GM18508 (cell line): ENCODE results near the gene PMP22.
"Not testable (repeated sequence)": the region's sequence is repeated elsewhere in the genome, so short reads cannot be mapped to it uniquely, and the experiment has no call there.

Source experiments
- ATAC-seq: cut with Tn5 transposase; IDR thresholded peaks from one replicate; pipeline ENCODE4 v1.9.1; 2021; ENCODE audit warnings: moderate number of reproducible peaks; ENCODE audit not compliant: insufficient read depth, unreplicated experiment

Gene PMP22

DNA sequence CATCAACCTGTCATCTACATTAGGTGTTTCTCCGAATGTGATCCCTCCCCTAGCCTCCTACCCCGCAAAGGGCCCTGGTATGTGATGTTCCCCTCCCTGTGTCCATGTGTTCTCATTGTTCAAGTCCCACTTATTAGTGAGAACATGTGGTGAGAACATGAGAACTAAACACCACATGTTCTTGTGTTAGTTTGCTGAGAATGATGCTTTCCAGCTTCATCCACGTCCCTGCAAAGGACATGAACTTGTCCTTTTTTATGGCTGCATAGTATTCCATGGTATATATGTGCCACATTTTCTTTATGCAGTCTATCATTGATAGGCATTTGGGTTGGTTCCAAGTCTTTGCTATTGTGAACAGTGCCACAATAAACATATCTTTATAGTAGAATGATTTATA, 43.3 kb downstream of the PMP22 start:
- ATAC-seq, result not testable (repeated sequence)

DNA sequence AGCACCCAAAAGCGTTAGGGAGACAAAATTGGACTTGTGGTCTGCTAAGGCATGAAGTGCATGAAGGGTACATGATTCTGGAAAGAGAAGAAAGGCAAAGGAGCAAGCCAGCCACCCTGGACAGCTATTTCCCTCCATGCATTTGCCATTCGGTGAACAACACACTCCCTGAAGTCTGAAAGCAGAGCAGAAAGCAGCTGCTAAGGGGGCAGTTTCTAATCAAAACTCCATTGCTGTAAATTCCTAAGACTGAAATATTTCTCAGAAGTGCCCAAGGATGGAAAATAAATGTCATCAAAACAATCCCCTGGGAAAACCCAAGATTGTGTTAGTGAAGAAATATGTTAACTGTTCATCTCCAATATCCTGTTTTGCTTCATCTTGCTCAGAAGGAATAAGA, 44.3 kb downstream of the PMP22 start:
- no peak for ATAC-seq

DNA sequence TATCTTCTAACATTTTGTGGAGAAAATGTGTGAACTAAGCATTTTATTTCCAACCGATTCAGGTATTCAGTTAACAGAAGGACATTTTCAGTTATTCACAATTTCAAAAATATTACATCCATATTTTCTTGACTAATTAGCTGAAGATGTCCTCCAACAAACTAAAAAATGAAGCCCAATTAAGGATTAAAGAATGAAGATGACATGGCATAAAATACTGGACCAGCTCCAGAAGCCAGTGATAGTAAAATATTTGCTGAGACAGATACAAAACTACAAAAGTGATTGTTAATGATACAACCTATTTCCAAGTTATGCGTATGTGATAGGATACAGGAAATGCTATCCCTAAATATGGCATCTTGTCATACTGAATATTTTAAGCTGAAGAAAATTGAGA, 48.6 kb downstream of the PMP22 start:
- no peak for ATAC-seq

DNA sequence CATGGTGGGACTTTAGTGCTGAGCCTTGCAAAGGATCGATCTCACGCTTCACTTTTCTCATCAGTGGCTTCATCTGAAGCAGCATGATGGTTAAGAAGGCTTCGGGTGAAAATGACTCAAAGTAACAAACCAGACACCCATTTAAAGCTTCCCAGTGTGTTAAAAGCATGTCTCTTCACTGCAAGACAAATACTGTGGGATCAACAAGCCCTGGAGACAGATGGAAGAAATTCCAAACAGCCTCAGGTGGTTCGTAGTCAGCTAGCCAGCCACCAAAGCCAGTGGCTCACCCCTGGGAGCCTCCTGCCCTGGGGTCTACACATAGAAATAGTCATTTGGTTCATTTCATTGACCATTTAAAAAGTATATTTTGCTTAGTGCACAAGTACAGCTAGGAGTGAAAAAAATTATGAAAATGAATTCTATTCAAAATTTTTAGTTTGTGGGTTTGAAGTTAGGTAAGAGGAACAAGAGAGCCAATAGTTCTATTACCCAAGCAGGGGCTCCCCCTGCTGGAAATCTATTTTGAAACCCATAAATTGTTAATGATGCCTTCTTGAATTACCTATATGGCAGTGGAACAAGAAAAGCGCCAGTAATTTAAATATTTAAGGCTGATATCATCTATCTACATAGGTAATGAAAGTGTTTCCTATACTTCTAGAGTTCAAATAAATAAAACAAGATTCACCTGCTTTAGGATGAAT, 51.6 kb downstream of the PMP22 start:
- no peak for ATAC-seq

DNA sequence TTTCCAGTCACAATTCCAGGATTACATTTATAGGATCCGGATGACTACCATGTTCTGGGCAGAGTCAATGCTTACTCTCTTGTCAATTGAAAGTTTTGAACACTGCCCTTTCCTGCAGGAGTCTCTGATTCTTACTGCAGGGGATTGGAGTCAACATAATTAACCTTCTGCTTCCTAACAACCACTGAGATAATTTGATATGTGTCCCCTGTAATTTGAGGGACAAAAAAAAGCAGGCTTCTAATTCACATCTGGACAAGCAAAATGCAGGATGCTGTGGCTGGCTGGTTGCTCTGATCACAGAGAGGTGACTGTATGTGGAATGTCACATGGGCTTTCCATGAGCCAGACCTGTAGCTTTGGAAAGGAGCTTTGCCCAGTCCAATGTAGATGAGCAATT, 54.9 kb downstream of the PMP22 start:
- no peak for ATAC-seq

DNA sequence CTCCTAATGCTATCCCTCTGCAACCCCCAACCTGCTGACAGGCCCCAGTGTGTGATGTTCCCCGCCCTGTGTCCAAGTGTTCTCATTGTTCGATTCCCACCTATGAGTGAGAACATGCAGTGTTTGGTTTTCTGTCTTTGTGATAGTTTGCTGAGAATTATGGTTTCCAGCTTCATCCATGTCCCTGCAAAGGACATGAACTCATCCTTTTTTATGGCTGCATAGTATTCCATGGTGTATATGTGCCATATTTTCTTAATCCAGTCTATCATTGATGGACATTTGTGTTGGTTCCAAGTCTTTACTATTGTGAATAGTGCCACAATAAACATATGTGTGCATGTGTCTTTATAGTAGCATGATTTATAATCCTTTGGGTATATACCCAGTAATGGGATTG, 62.1 kb downstream of the PMP22 start:
- ATAC-seq, result not testable (repeated sequence)

DNA sequence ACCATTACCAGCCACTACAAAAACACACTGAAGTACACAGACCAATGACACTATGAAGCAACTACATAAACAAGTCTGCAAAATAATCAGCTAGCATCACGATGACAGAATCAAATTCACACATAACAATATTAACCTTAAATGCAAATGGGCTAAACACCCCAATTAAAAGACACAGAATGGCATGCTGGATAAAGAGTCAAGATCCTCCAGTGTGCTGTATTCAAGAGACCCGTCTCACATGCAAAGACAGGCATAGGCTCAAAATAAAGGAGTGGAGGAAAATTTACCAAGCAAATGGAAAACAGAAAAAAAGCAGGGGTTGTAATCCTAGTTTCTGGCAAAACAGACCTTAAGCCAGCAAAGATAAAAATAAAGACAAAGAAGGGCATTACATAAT, 64.6 kb downstream of the PMP22 start:
- not testable (repeated sequence) for ATAC-seq

DNA sequence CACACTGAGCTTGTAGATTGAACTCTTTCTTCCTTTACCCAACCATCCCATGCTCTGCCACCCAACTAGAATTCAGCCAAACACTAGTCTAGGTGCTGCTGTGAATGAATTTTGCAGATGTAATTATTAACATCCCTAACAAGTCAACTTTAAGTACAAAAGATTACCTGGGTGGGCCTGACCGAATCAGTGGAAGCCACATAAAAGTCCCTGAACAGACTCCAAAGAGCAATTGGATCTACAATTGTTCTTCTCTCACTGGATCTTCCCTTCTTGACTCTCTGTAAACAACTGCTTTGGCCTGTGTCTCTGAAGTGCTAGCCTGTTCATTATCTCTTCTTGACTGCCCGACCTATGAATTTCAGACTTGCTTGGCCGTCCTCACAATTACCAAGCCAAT, 67.9 kb downstream of the PMP22 start:
- no peak for ATAC-seq

DNA sequence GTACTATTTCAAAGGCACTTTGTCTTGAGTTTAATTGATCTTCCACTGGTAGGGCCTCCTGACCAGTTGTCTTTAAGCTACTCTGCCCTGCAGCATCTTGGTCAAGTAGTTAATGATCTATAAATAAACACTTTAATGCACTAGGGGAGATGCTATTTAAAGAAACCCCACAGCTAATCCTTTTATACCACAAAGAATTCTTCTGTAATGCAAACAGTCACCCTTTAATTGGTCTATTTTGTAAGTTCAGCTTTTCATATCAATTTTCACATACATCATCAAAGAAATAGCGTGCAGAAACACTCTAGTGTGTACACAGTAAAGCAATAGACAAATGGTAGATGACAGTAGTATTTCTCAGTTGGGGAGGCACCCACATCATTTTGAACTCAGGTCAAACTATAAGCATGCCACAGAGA, 70.3 kb downstream of the PMP22 start:
- no peak for ATAC-seq

DNA sequence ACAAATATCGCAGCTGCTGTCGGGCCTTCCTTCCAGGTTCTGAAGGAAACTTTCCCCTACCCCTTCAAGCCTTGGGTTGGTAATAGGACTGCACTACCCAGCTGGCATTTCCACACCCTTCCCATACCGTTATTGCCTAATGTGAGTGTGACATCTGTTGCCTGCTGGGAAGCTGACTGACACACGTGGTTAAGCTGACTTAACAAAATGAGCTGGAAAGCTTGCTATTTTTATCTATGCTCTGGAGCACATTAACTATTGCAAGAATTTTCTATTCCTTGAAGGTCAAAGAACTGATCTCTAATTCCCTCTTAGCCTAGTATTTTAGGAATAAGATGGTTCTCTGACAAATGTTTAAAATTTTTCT, 79.5 kb downstream of the PMP22 start:
- no peak for ATAC-seq

DNA sequence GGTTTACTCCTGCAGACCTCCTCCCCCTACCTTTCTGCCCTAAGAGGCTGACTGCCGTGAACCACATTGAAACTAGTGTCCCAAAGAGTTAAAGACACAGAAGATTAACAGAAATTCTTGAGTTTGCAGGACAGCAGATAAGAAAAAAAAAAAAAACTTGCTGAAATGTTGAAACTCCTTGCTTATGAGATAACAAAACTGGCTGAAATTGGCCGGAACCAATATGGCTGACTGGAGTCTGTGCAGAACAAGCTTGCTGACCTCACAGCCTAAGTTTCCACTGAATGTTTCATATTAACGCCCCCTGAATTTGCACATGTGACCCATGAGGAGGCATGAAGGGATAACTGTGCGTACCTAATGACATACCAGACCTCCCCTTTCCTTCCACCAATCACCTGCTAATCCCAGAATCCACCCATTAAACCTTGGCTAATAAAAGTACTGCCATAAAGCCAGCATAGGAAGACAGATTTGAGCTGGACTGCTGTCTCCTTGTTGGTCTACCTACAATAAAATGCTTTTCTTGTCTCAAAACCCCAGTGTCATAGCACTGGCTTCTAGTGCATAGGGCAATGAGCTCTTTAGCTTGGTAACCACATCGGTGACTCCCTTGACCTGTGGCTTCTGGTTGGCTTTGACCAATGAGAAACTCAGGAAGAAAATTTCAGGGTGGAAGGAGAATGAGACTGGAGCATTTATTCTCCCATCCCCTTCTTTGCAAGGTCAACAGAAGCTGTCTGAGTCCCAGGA, 80.1 kb downstream of the PMP22 start:
- no peak for ATAC-seq

DNA sequence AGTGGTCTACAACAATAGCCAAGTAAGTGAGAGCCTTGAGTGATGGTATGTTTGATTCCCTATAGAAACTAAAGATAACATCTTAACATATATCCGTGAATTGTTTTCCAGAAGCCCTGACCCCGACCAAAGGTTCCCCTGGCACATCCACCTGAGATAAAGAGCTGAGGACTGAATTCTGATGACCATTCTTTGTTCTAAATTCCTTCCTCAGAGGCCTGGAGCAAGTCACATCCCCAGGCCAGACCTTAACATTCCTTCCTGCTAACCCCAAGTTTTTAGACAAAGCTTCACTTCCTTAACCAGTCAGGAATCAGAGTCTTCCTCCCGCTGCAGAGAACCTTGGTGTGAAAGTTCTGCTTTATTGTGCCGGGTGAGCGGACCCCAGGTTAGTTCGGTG, 83.3 kb downstream of the PMP22 start:
- no peak for ATAC-seq

DNA sequence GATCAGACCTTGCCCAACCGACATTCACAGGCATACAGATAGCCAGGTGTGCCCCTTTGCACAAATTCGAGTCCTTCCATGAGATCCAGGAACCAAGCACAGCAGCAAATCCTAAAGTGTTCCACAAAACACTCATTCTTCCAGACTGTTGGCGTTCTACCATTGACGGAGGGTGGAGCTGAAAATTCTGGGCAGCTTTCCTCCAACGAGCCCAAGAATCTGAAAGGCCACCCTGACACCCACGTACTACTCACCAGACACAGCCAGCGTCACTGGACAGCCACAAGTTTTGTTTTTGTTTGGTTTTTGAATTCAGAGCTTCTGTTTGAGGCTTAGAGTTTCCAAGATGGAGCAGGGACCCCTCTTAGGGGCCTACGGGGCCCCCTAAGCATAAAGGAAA, 83.8 kb downstream of the PMP22 start:
- no peak for ATAC-seq

DNA sequence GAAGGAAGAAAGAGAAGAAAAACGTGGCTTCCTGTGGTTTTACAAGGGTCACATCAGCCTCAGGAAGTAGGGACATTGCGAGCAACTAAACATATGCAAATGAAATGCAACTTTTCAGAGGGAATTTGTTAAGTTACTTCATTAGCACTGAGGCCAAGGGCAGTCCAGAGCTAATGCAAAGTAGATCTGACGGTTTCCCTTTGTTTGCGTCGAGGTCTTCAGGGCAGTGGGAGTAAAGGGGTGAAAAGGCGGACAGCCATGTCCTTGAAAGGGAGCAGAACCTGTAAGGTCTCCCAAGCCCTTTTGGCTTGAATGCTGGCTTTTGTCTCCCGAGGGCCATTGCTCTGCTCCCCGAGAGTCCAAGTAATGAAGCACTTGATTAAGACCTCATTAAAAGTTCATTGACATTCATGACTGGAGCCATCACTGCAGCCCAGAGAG, 85.0 kb downstream of the PMP22 start:
- no peak for ATAC-seq
